Kidney epithelial cell (primary cell): Measurements from ENCODE around the gene ZSCAN22. TPM values are rescaled to one million over a fixed set of nuclear protein-coding genes. Genes with fewer than 3 reads are reported as not detected.

Experiments used
- DNase-seq: peaks from one replicate; pipeline ENCODE4 v3.0.0-alpha.2; 2010; ENCODE audit warnings: low read depth
- H3K27me3 ChIP-seq: 2 replicates; pipeline ENCODE4 v1.6.0; 2011; ENCODE audit warnings: low read length; ENCODE audit not compliant: control insufficient read depth, insufficient read depth
- H3K36me3 ChIP-seq: 2 replicates; pipeline ENCODE4 v1.5.1; 2011; ENCODE audit warnings: low read length; ENCODE audit not compliant: control insufficient read depth, insufficient read depth
- H3K4me3 ChIP-seq: 2 replicates; pipeline ENCODE4 v1.5.1; 2011; ENCODE audit warnings: low read depth, mild to moderate bottlenecking, control low read depth, low read length
- CTCF ChIP-seq: IDR thresholded peaks from 2 replicates; pipeline ENCODE4 v1.5.1; 2011; ENCODE audit warnings: mild to moderate bottlenecking, moderate library complexity, low read length, control low read depth, inconsistent platforms; ENCODE audit not compliant: insufficient read depth, poor library complexity, severe bottlenecking
- total RNA-seq: library from RNA; depleted of rRNA; stranded (reverse); fragments of >200 nt; gene quantifications from 2 replicates; pipeline ENCODE4 v1.2.3, GENCODE V29; 2015

ZSCAN22 gene
- total RNA-seq, 1 donor from 2014 or later, result 2.0 TPM

- Histone ChIP-seq H3K36me3 (no peaks in the 10 kb centered on the region), H3K4me3 (no peak overlapping the region), H3K27me3 (peaks cover 45% of the 10 kb centered on the region)
- TF ChIP-seq CTCF, result no peak
- no peak for DNase-seq
Measured at GRCh38 chr19:58355908-58356765, 29.3 kb downstream of the ZSCAN22 start.

GRCh38 chr19:58356766-58357480, 30.1 kb downstream of the ZSCAN22 start:
- DNase-seq, result no peak
- no peaks in the 10 kb centered on the region for H3K36me3 ChIP-seq
- no peak for TF ChIP-seq CTCF
- H3K27me3 ChIP-seq, result peaks cover 41% of the 10 kb centered on the region
- no peak overlapping the region for H3K4me3 ChIP-seq

GRCh38 chr19:58357481-58358145, 30.8 kb downstream of the ZSCAN22 start:
- no peak overlapping the region for H3K4me3 ChIP-seq
- peaks cover 35% of the 10 kb centered on the region for H3K27me3 ChIP-seq
- no peak for TF ChIP-seq CTCF
- no peaks in the 10 kb centered on the region for H3K36me3 ChIP-seq
- no peak for DNase-seq

- no peak for TF ChIP-seq CTCF
- H3K27me3 ChIP-seq, result peaks cover 6% of the 10 kb centered on the region
- no peaks in the 10 kb centered on the region for H3K36me3 ChIP-seq
- H3K4me3 ChIP-seq, result peak overlapping the region; percentile 55
- DNase-seq, result no peak
Measured at GRCh38 chr19:58361900-58362271, 35.1 kb downstream of the ZSCAN22 start.

- Histone ChIP-seq H3K4me3 (peak within 1 kb of the TSS; percentile 55), H3K36me3 (no peaks in the 10 kb centered on the region), H3K27me3 (peaks cover 2% of the 10 kb centered on the region)
- peak; percentile 75 for DNase-seq
- TF ChIP-seq CTCF, result no peak
Measured at GRCh38 chr19:58362272-58362994, 35.6 kb downstream of the ZSCAN22 start, which contains the start of gene ZNF497. ZNF497 (minus strand) TSS chr19:58362751; CDS start chr19:58357635, 5,116 bp downstream.
